ENCODE results near the gene MT1HL1.

MT1HL1 gene

GRCh38 chr1:237012788-237013383 lies 8.6 kb upstream of the MT1HL1 start:
- Histone ChIP-seq H3K9me3 (ENCODE audit: control insufficient read depth, low read length) (no peaks in the 10 kb centered on the region), H3K4me3 (ENCODE audit: low read length) (no peak overlapping the region), H3K36me3 (ENCODE audit: control insufficient read depth, insufficient read depth, low read length) (no peaks in the 10 kb centered on the region), H3K9ac (ENCODE audit: low read length) (no peak overlapping the region), H3K4me1 (ENCODE audit: control insufficient read depth, insufficient read depth, low read length) (peaks cover 5% of the 10 kb centered on the region), H3K27me3 (ENCODE audit: control insufficient read depth, insufficient read depth, low read length) (no peaks in the 10 kb centered on the region)

GRCh38 chr1:237012361-237012760 lies 8.1 kb upstream of the MT1HL1 start:
- Histone ChIP-seq H3K9me3 (ENCODE audit: control insufficient read depth, low read length) (no peaks in the 10 kb centered on the region), H3K9ac (ENCODE audit: low read length) (no peak overlapping the region), H3K36me3 (ENCODE audit: control insufficient read depth, insufficient read depth, low read length) (no peaks in the 10 kb centered on the region), H3K4me3 (ENCODE audit: low read length) (no peak overlapping the region), H3K27me3 (ENCODE audit: control insufficient read depth, insufficient read depth, low read length) (no peaks in the 10 kb centered on the region), H3K4me1 (ENCODE audit: control insufficient read depth, insufficient read depth, low read length) (peaks cover 5% of the 10 kb centered on the region)

- no peaks in the 10 kb centered on the region for H3K9me3 ChIP-seq (ENCODE audit: control insufficient read depth, low read length)
- H3K4me1 ChIP-seq (ENCODE audit: control insufficient read depth, insufficient read depth, low read length): peaks cover 5% of the 10 kb centered on the region
- H3K36me3 ChIP-seq (ENCODE audit: control insufficient read depth, insufficient read depth, low read length): no peaks in the 10 kb centered on the region
- H3K9ac ChIP-seq (ENCODE audit: low read length): no peak overlapping the region
- no peaks in the 10 kb centered on the region for H3K27me3 ChIP-seq (ENCODE audit: control insufficient read depth, insufficient read depth, low read length)
- no peak overlapping the region for H3K4me3 ChIP-seq (ENCODE audit: low read length)
Observed at GRCh38 chr1:237011432-237011831, 7.2 kb upstream of the MT1HL1 start.

- Histone ChIP-seq H3K4me1 (ENCODE audit: control insufficient read depth, insufficient read depth, low read length) (peaks cover 5% of the 10 kb centered on the region), H3K36me3 (ENCODE audit: control insufficient read depth, insufficient read depth, low read length) (no peaks in the 10 kb centered on the region), H3K4me3 (ENCODE audit: low read length) (no peak overlapping the region), H3K27me3 (ENCODE audit: control insufficient read depth, insufficient read depth, low read length) (no peaks in the 10 kb centered on the region), H3K9me3 (ENCODE audit: control insufficient read depth, low read length) (no peaks in the 10 kb centered on the region), H3K9ac (ENCODE audit: low read length) (no peak overlapping the region)
Observed at GRCh38 chr1:237009611-237010010, 5.4 kb upstream of the MT1HL1 start.

- Histone ChIP-seq H3K4me1 (ENCODE audit: control insufficient read depth, insufficient read depth, low read length) (no peaks in the 10 kb centered on the region), H3K27me3 (ENCODE audit: control insufficient read depth, insufficient read depth, low read length) (no peaks in the 10 kb centered on the region), H3K4me3 (ENCODE audit: low read length) (no peak overlapping the region), H3K36me3 (ENCODE audit: control insufficient read depth, insufficient read depth, low read length) (no peaks in the 10 kb centered on the region), H3K9me3 (ENCODE audit: control insufficient read depth, low read length) (no peaks in the 10 kb centered on the region), H3K9ac (ENCODE audit: low read length) (no peak overlapping the region)
Observed at GRCh38 chr1:237007147-237007881, 3.1 kb upstream of the MT1HL1 start.

- Histone ChIP-seq H3K9me3 (ENCODE audit: control insufficient read depth, low read length) (no peaks in the 10 kb centered on the region), H3K27me3 (ENCODE audit: control insufficient read depth, insufficient read depth, low read length) (no peaks in the 10 kb centered on the region), H3K4me1 (ENCODE audit: control insufficient read depth, insufficient read depth, low read length) (no peaks in the 10 kb centered on the region), H3K9ac (ENCODE audit: low read length) (no peak overlapping the region), H3K36me3 (ENCODE audit: control insufficient read depth, insufficient read depth, low read length) (no peaks in the 10 kb centered on the region), H3K4me3 (ENCODE audit: low read length) (no peak overlapping the region)
Observed at GRCh38 chr1:237005674-237006073, 1.4 kb upstream of the MT1HL1 start.

- no peak overlapping the region for H3K4me3 ChIP-seq (ENCODE audit: low read length)
- H3K9me3 ChIP-seq (ENCODE audit: control insufficient read depth, low read length): no peaks in the 10 kb centered on the region
- no peaks in the 10 kb centered on the region for H3K27me3 ChIP-seq (ENCODE audit: control insufficient read depth, insufficient read depth, low read length)
- H3K4me1 ChIP-seq (ENCODE audit: control insufficient read depth, insufficient read depth, low read length): no peaks in the 10 kb centered on the region
- no peaks in the 10 kb centered on the region for H3K36me3 ChIP-seq (ENCODE audit: control insufficient read depth, insufficient read depth, low read length)
- no peak overlapping the region for H3K9ac ChIP-seq (ENCODE audit: low read length)
Observed at GRCh38 chr1:237003516-237003915, 725 bp downstream of the MT1HL1 start.

GRCh38 chr1:237000191-237000590 lies 4.0 kb downstream of the MT1HL1 start:
- no peaks in the 10 kb centered on the region for H3K9me3 ChIP-seq (ENCODE audit: control insufficient read depth, low read length)
- no peaks in the 10 kb centered on the region for H3K36me3 ChIP-seq (ENCODE audit: control insufficient read depth, insufficient read depth, low read length)
- H3K9ac ChIP-seq (ENCODE audit: low read length): no peak overlapping the region
- no peaks in the 10 kb centered on the region for H3K4me1 ChIP-seq (ENCODE audit: control insufficient read depth, insufficient read depth, low read length)
- no peak overlapping the region for H3K4me3 ChIP-seq (ENCODE audit: low read length)
- no peaks in the 10 kb centered on the region for H3K27me3 ChIP-seq (ENCODE audit: control insufficient read depth, insufficient read depth, low read length)

- Histone ChIP-seq H3K9ac (ENCODE audit: low read length) (no peak overlapping the region), H3K9me3 (ENCODE audit: control insufficient read depth, low read length) (no peaks in the 10 kb centered on the region), H3K36me3 (ENCODE audit: control insufficient read depth, insufficient read depth, low read length) (no peaks in the 10 kb centered on the region), H3K4me1 (ENCODE audit: control insufficient read depth, insufficient read depth, low read length) (no peaks in the 10 kb centered on the region), H3K4me3 (ENCODE audit: low read length) (no peak overlapping the region), H3K27me3 (ENCODE audit: control insufficient read depth, insufficient read depth, low read length) (no peaks in the 10 kb centered on the region)
Observed at GRCh38 chr1:236998546-236998945, 5.7 kb downstream of the MT1HL1 start.

- H3K9ac ChIP-seq (ENCODE audit: low read length): no peak overlapping the region
- no peaks in the 10 kb centered on the region for H3K4me1 ChIP-seq (ENCODE audit: control insufficient read depth, insufficient read depth, low read length)
- no peaks in the 10 kb centered on the region for H3K36me3 ChIP-seq (ENCODE audit: control insufficient read depth, insufficient read depth, low read length)
- H3K4me3 ChIP-seq (ENCODE audit: low read length): no peak overlapping the region
- H3K9me3 ChIP-seq (ENCODE audit: control insufficient read depth, low read length): no peaks in the 10 kb centered on the region
- no peaks in the 10 kb centered on the region for H3K27me3 ChIP-seq (ENCODE audit: control insufficient read depth, insufficient read depth, low read length)
Observed at GRCh38 chr1:236997882-236998281, 6.4 kb downstream of the MT1HL1 start.

GRCh38 chr1:236997361-236997760 lies 6.9 kb downstream of the MT1HL1 start:
- no peak overlapping the region for H3K9ac ChIP-seq (ENCODE audit: low read length)
- no peaks in the 10 kb centered on the region for H3K36me3 ChIP-seq (ENCODE audit: control insufficient read depth, insufficient read depth, low read length)
- H3K4me3 ChIP-seq (ENCODE audit: low read length): no peak overlapping the region
- H3K4me1 ChIP-seq (ENCODE audit: control insufficient read depth, insufficient read depth, low read length): no peaks in the 10 kb centered on the region
- H3K9me3 ChIP-seq (ENCODE audit: control insufficient read depth, low read length): no peaks in the 10 kb centered on the region
- no peaks in the 10 kb centered on the region for H3K27me3 ChIP-seq (ENCODE audit: control insufficient read depth, insufficient read depth, low read length)

GRCh38 chr1:236994450-236994849 lies 9.8 kb downstream of the MT1HL1 start:
- H3K9ac ChIP-seq (ENCODE audit: low read length): no peak overlapping the region
- H3K36me3 ChIP-seq (ENCODE audit: control insufficient read depth, insufficient read depth, low read length): no peaks in the 10 kb centered on the region
- no peak overlapping the region for H3K4me3 ChIP-seq (ENCODE audit: low read length)
- H3K9me3 ChIP-seq (ENCODE audit: control insufficient read depth, low read length): no peaks in the 10 kb centered on the region
- no peaks in the 10 kb centered on the region for H3K4me1 ChIP-seq (ENCODE audit: control insufficient read depth, insufficient read depth, low read length)
- no peaks in the 10 kb centered on the region for H3K27me3 ChIP-seq (ENCODE audit: control insufficient read depth, insufficient read depth, low read length)
